SW 1271 (cell line): Measurements from ENCODE around the gene ATP6V0E1.
"Not testable (repeated sequence)": the region's sequence is repeated elsewhere in the genome, so short reads cannot be mapped to it uniquely, and the experiment has no call there.

Source experiments
- DNase-seq, 2 experiments: peaks; one replicate each; lab custom pipeline; 2025; lab: John Stamatoyannopoulos, UW

The ATP6V0E1 gene

GRCh38 chr5:173035904-173036707 lies 52.5 kb downstream of the ATP6V0E1 start:
- DNase-seq = no peak

- DNase-seq = no peak
Observed at GRCh38 chr5:173039188-173039587, 55.6 kb downstream of the ATP6V0E1 start.

GRCh38 chr5:173039964-173040363 lies 56.4 kb downstream of the ATP6V0E1 start:
- DNase-seq = no peak

GRCh38 chr5:173041881-173042762 lies 58.6 kb downstream of the ATP6V0E1 start:
- no peak for DNase-seq

GRCh38 chr5:173042763-173043107 lies 59.2 kb downstream of the ATP6V0E1 start:
- no peak for DNase-seq

DNA sequence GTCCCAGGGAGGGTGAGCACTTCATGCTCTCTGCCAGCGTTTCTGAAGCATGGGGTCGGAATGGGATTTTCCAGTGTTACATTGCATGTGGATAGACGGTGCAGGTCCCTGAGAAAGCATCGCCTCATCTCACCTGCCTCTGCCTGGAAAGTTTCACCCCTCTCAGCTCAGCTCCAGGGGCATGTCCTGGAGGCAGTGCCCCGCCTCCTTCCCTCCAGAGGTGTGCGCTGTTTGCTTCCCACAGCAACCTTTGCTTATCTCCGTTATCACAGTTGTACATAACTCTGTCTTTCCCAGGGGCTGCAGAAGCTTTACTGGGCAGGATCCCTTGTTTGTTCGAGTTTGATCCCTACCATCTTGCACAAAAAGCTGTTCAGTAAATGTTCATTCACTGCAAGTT lies 61.9 kb downstream of the ATP6V0E1 start:
- DNase-seq = no peak

- not testable (repeated sequence) for DNase-seq
Observed at GRCh38 chr5:173047096-173047837, 63.7 kb downstream of the ATP6V0E1 start.

DNA sequence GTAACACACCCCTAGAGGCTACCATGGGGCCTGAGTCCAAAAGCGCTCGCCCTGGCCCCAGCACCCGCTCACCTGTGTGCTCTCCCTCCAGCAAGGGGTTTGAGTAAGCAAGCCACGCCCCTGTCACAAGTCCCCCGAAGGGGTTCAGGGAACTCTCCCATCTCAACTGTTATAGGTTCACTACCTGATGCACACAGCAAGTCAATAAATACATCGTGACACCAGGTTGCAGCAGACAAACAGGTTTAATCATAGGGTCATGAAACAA lies 64.2 kb downstream of the ATP6V0E1 start:
- DNase-seq = no peak

DNA sequence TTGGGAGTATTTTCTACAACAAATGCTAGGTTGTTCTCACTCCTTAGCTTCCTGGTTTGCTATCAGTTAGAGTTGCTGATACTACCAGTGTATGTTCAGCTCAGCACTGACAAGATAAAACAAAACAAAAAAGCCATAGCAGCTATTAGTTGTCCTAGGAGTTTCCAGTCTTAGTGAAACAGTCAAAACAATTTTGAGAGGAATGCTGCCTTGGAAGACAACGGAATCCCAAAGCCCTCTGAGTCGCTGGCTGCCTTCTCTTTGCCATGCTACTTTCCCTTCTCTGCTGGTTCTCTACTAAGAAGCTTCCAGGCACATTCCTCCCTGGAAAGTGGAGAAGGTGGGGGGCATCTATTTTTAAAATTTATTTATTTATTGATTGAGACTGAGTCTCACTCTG lies 67.2 kb downstream of the ATP6V0E1 start:
- no peak for DNase-seq

GRCh38 chr5:173051746-173052145 lies 68.2 kb downstream of the ATP6V0E1 start:
- DNase-seq = no peak

DNA sequence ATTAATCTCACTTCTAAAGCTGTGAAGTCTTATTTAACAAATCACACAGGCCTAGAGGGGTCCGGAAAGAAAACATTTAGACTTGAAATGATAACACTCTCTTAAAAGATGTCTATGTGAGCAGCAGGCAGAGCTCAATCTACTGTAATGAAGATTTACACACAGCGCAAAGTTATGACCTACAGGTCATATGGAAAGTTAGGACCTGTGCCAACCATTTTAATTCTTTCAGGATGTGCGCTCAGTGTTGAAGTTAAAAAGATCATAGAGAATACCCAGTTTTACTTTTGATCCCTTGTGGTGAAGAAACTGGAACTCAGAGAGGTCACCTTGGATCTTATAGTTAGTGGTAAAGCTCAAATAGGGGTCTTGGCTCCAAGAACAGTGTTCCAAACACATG lies 69.5 kb downstream of the ATP6V0E1 start:
- no peak for DNase-seq

DNA sequence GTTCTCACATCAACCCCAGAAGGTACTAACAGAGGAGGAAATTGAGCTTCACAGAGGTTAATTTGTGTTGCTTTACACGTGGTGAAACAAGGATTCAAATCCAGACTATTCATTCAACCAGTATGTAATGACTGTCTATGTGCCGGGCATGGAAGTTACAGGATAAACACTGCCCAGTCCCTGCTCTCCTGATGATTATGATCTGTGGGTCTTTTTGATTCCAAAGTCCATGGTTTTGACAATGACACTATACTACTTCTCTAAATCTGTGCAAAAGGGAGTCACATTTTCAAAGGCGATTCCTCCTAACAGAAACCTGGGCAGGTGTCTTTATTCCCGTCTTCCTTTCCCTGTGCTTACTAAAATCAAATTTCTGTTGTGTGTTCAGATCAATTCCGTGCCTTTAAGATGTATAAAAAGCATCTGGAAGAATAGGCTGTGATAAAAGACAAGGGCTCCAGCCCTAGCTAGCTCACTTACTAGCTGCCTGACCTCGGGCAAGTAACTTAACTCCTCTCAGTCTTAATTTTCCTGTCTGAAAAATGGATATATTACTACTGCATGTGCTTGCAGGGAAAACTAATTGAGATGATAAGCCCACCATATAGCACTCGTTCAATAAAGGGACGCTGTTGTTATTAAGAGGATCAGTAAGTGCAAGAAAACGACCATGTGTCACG lies 71.6 kb downstream of the ATP6V0E1 start:
- no peak for DNase-seq

DNA sequence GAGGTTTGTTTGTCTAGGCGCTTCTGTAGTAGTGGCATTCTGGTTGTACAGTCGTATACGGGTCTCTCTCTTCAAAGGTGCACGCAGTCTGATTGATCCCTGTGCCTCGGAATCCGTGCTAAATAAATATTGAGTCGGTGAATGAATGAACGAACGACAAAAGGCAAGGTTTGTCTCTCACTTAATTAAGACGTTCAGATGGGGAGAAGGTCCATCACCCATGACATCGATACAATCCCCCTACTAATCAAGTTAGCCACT lies 72.1 kb downstream of the ATP6V0E1 start:
- peak in 1 of 2 experiments; percentile 38 for DNase-seq

DNA sequence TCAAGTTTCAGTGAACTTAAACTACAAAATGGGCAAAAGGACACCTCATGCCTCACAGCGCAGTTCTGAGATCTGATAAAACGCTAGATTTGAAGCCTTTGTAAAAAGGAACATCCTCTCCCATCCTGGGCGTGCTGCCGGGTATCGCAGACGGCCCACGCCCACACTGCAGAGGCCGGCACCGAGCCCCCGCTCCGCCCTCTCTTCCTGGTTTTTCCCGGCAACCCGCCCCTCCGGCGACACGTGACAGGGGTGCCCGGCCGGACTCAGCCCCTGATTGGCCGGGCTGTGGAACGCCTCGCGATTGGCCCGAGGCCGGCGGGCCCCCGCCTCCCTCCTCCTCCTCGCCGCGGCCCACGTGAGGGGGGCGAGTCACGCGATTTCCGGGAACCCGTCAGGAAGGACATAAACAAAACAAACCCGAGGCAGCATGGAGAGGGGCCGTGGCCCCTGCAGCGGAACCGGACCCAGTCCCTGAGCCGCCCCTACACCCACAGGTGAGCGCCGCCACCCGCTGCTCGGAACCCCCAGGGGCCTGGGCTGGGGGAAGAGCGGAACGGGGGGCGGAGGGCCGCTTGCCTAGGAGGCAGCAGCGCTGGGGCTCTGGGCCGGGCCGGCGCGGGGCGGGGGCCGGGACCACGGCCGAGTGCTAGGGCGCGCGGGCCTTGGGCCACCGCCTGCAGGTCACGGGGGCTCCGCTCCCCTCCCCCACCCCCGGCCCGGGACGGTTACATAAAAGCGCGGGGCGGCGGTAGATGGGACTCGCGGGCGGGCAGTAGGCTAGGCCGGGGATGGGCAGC lies 72.6 kb downstream of the ATP6V0E1 start, which contains the start of gene CREBRF:
TSS of gene CREBRF (plus strand) at position 370 of the 800 bp plus-strand sequence. CDS start 24,424 bp downstream, outside the sequence.
- DNase-seq = peak; percentile 87 to 96

DNA sequence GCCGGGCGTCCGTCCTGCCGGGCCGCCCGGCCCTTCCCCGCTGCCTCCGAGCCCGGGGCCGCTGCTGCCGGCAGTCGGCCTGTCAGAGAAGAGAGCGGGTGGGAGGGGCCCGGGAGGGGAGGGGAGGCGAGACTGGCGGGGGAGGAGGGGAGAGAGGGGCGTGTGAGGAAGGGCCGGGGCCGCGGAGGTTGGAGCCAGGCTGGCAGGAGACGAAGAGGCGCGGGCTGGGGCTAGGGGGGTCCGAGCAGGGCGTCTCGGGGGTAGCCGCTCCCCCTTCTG lies 73.2 kb downstream of the ATP6V0E1 start:
- DNase-seq = no peak

- DNase-seq = peak; percentile 98 to 99
Observed at GRCh38 chr5:173057062-173057924, 73.7 kb downstream of the ATP6V0E1 start.

GRCh38 chr5:173062141-173062540 lies 78.6 kb downstream of the ATP6V0E1 start:
- DNase-seq = no peak

DNA sequence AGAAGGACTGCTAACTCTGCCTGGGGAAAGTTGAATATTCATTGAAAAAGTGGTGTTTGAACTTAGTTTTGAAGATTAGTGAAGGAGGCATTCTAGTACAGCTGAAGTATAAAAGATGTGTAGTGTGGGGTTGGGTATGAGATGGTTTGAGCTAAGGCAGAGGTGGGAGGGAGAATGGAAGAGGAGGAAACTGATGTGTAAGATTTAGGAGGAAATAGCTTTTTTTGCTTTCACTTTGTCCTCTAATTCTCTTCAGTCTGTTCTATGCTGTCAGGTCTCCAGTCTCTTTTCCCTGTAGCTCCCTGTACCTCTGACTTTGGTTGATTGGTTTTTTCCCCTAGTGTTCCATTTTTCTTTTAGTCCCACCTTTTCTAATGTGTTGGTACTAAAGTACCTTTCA lies 81.6 kb downstream of the ATP6V0E1 start:
- DNase-seq = no peak

DNA sequence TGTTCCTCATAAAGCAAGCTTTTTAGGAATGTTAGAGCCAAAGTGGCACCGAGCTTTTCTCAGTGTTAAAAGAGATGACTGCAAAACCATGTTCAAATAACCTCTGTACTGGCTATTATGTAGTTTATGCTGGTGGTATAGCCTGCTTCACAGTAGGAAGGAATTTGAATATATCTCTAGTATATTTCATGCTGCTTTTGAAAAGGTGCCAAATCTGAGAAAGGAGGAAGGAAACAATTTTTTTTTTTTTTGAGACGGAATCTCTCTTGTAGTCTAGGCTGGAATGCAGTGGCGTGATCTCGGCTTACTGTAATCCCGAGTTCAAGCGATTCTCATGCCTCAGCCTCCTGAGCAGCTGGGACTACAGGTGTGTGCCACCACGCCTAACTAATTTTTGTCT lies 86.1 kb downstream of the ATP6V0E1 start:
- DNase-seq = no peak

DNA sequence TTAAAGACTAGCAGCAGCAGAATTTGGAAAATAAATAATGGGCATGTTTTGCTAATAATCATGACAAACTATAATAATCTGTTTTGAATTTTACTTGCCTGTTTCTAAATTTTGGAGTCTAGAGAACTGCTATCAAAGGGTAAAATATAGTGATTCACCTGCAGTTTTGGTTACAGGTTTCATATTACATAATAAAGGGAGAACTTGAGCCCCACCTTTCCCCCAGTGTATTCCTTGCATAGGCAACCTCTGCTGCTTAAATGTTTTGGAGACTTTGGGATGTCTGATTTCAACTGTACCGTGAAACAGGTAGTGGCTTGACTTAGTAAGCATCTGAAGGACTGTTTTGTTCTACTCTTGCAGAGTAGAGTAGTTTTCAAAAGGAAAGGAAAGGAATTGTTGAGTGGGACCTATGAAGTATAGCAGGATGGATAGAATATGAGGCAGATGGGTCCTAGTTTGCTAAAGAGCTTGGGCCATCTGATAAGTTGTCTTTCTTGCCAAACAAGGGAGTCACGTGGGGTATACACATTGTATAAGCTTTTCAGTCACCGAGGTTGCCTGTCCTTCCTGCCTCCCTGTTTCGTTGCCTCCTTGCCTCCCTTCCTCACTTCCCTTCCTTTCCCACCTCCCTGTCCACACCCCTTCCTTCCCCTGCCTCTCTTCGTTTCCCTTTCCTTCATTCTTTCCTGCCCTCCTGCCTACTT lies 91.7 kb downstream of the ATP6V0E1 start:
- DNase-seq = no peak
